GM12878 (cell line): ENCODE measurements around the gene FOXP4. TPM values are rescaled to one million over a fixed set of nuclear protein-coding genes. Genes with fewer than 3 reads are reported as not detected.

Source experiments
- ATAC-seq: fragments of 200-7000 bp; cut with Tn5 transposase; 3 replicates; pipeline ENCODE4 v1.9.1; 2020; ENCODE audit warnings: mild to moderate bottlenecking, moderate library complexity
- BruUV-seq: library from RNA; stranded (reverse); fragments of 400-500 nt; replicated peaks from 2 replicates; lab custom pipeline; 2021; lab: Mats Ljungman, UMichigan
- CTCF ChIA-PET: fragments of 300-600 bp; sonication (Branson Sonifier 250); formaldehyde crosslinking; extraction: SDS; loops from one replicate; lab custom pipeline; 2021; ENCODE audit warnings: inconsistent platforms; lab: Yijun Ruan, JAX
- POLR2A ChIA-PET: fragments of 350-600 bp; formaldehyde crosslinking; extraction: SDS; loops from one replicate; lab custom pipeline; 2021; ENCODE audit warnings: inconsistent platforms; lab: Charles Lee
- RAD21 ChIA-PET: fragments of 300-600 bp; sonication (Branson Sonifier 250); formaldehyde crosslinking; loops from one replicate; lab custom pipeline; 2023; ENCODE audit warnings: antibody characterized with exemption; ENCODE audit not compliant: unreplicated experiment; lab: Charles Lee
- SMC1A ChIA-PET: fragments of 300-600 bp; sonication (Branson Sonifier 250); formaldehyde crosslinking; loops from one replicate; lab custom pipeline; 2023; ENCODE audit not compliant: unreplicated experiment, uncharacterized antibody; lab: Charles Lee
- DNase-seq: peaks from one replicate; pipeline ENCODE4 v3.0.0-alpha.2; 2011; ENCODE audit warnings: low read depth, low spot score
- FAIRE-seq: peaks from 3 replicates; lab custom pipeline; 2011; peaks lifted over from hg19 to GRCh38; lab: Jason Lieb, UNC
- H2AFZ ChIP-seq: 2 replicates; pipeline ENCODE4 v1.6.0; 2011; ENCODE audit warnings: low read depth, low read length, control low read depth; ENCODE audit not compliant: control insufficient read depth
- H3K27ac ChIP-seq: 2 replicates; pipeline ENCODE4 v1.5.1; 2011; ENCODE audit warnings: control low read depth; ENCODE audit not compliant: control insufficient read depth, insufficient read depth
- H3K27me3 ChIP-seq, 2 experiments: replicated peaks in 1 of 2; 2 replicates each; pipeline versions ENCODE4 v1.6.0 to v1.6.1; 2011; ENCODE audit warnings: low read length in 1 of 2; ENCODE audit not compliant: control insufficient read depth in 2 of 2, insufficient read depth in 2 of 2
- H3K36me3 ChIP-seq, 2 experiments: 2 replicates each; pipeline ENCODE4 v1.5.1; 2011; ENCODE audit warnings: low read length in 1 of 2; ENCODE audit not compliant: control insufficient read depth in 2 of 2, insufficient read depth in 2 of 2
- H3K4me1 ChIP-seq: 2 replicates; pipeline ENCODE4 v1.6.1; 2011; ENCODE audit warnings: mild to moderate bottlenecking, low read length, moderate library complexity, mixed read lengths; ENCODE audit not compliant: control insufficient read depth, insufficient read depth
- H3K4me2 ChIP-seq: 2 replicates; pipeline ENCODE4 v1.6.0; 2011; ENCODE audit warnings: control low read depth; ENCODE audit not compliant: control insufficient read depth, insufficient read depth
- H3K4me3 ChIP-seq: fragments of 200-600 bp; sonication (generic); 2 replicates; pipeline ENCODE4 v1.5.1; 2016
- H3K79me2 ChIP-seq: 2 replicates; pipeline ENCODE4 v1.6.0; 2011; ENCODE audit warnings: low read length; ENCODE audit not compliant: control insufficient read depth, insufficient read depth
- H3K9ac ChIP-seq: 2 replicates; pipeline ENCODE4 v1.8.0; 2011; ENCODE audit warnings: low read length, control low read depth, mixed read lengths; ENCODE audit not compliant: control insufficient read depth, insufficient read depth
- H3K9me3 ChIP-seq: replicated peaks from 3 replicates; pipeline ENCODE4 v1.5.1; 2011; ENCODE audit warnings: mild to moderate bottlenecking, low read length; ENCODE audit not compliant: control insufficient read depth, insufficient read depth
- H4K20me1 ChIP-seq: 2 replicates; pipeline ENCODE4 v1.6.0; 2011; ENCODE audit not compliant: control insufficient read depth, insufficient read depth
- CBX5 ChIP-seq: sonication (generic); IDR thresholded peaks from 2 replicates; pipeline ENCODE4 v1.6.1; 2016; ENCODE audit warnings: low read depth, moderate library complexity, mild to moderate bottlenecking, inconsistent platforms
- EED ChIP-seq: sonication (generic); IDR thresholded peaks from 2 replicates; pipeline ENCODE4 v1.6.1; 2016; ENCODE audit warnings: antibody characterized with exemption, low read depth
- NFXL1 ChIP-seq: fragments of 450-650 bp; IDR thresholded peaks from 2 replicates; pipeline ENCODE4 v1.6.1; 2017; ENCODE audit warnings: antibody characterized with exemption, mild to moderate bottlenecking, borderline replicate concordance
- NRF1 ChIP-seq: conservative IDR thresholded peaks from 2 replicates; pipeline ENCODE4 v1.6.1; 2011; ENCODE audit warnings: mild to moderate bottlenecking, low read depth, low read length, improper control_type of control experiment
- SMAD5 ChIP-seq: IDR thresholded peaks from 2 replicates; pipeline ENCODE4 v1.6.1; 2016; ENCODE audit warnings: antibody characterized with exemption, low read depth
- SPI1 ChIP-seq: IDR thresholded peaks from 2 replicates; pipeline ENCODE4 v1.6.1; 2011; ENCODE audit warnings: low read depth, mild to moderate bottlenecking, low read length, moderate library complexity, borderline replicate concordance; ENCODE audit not compliant: insufficient read depth
- WGBS: methylation state at CpG from one replicate; pipeline ENCODE4 v1.1.6; 2016; ENCODE audit warnings: low lambda C conversion rate; ENCODE audit not compliant: insufficient replicate concordance, insufficient coverage; ENCODE audit errors: missing lambda C conversion rate; 5-methylcytosine and 5-hydroxymethylcytosine counted together
- in situ Hi-C: fragments of 300-500 bp; cut with MboI; formaldehyde crosslinking; loops from 9 replicates; pipeline ENCODE4 v1.14.3; 2018; ENCODE audit warnings: mixed read lengths
- intact Hi-C: fragments of 100-400 bp; cut with micrococcal nuclease; formaldehyde crosslinking; loops from one replicate; pipeline ENCODE4 v1.14.2; 2022; ENCODE audit not compliant: unreplicated experiment
- polyA plus RNA-seq, 11 experiments: library from polyadenylated mRNA; depleted of rRNA in 4 of 11; unstranded in 6 of 11; stranded (reverse) in 5 of 11; fragments of >200 nt; fragmentation: Nextera tagmentation in 4 of 11; fragmentation: Illumina TruSeq in 1 of 11; extraction: Ambion mirVana in 4 of 11; extraction: Trizol in 1 of 11; gene quantifications; 1 replicate in 1 of 11; 2 replicates in 10 of 11; pipeline versions ENCODE4 v1.2.1 to v1.2.3, GENCODE V29; 2011 to 2016; ENCODE audit warnings: inconsistent platforms in 2 of 11, missing spikeins in 2 of 11, low read depth in 1 of 11
- total RNA-seq, 4 experiments: library from RNA; depleted of rRNA in 3 of 4; stranded (reverse); fragments of >200 nt in 3 of 4; fragmentation: Illumina TruSeq in 1 of 4; extraction: Trizol in 1 of 4; gene quantifications; 2 replicates each; pipeline versions ENCODE4 v1.2.1 to v1.2.3, GENCODE V29; 2013 to 2021
- TF ChIP-seq, protein P1 (sequence below): fragments of 450-650 bp; IDR thresholded peaks from 2 replicates; pipeline ENCODE4 v1.6.1; 2017; ENCODE audit warnings: mild to moderate bottlenecking, moderate library complexity
- TF ChIP-seq, protein P2 (sequence below): fragments of 450-650 bp; IDR thresholded peaks from 2 replicates; pipeline ENCODE4 v1.6.1; 2017; ENCODE audit warnings: antibody characterized with exemption, mild to moderate bottlenecking, moderate library complexity
- TF ChIP-seq, protein P3 (sequence below): IDR thresholded peaks from 2 replicates; pipeline ENCODE4 v1.6.1; 2011; ENCODE audit warnings: low read depth, mild to moderate bottlenecking, low read length, moderate library complexity, borderline replicate concordance; ENCODE audit errors: extremely low read depth
- TF ChIP-seq, protein P4 (sequence below): fragments of 450-650 bp; formaldehyde crosslinking; IDR thresholded peaks from 2 replicates; pipeline ENCODE4 v1.4.0; 2020; ENCODE audit warnings: mild to moderate bottlenecking, moderate library complexity

FOXP4 gene
- total and polyA plus RNA-seq, 10 of the 15 experiments (the other 5 are each of a cell fraction or from before 2014, with no cell fraction given) = 0.31 to 46.1 (median 2.3) TPM

DNA sequence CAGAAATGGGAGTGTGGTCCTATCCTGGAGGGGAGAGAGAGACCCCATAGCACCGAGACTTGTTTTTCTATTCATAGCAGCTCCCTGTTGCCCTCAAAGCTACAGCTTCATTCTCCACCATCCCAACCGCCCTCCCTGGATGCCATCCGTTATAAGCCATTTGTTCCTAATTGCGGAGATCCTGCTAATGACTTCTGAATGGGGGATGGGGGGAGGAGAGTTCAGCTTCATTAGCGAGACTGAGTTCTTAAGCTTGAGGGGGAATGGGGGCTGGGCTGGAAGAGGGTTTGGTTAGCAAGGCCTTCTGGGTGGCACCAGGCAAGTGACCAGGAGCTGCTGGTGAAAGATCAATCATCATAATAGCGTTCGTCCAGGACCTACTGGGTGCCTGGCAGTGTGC lies 27.1 kb downstream of the FOXP4 start (continued):
- TF ChIP-seq SMAD5 = no peak
- TF ChIP-seq, protein P1, sequence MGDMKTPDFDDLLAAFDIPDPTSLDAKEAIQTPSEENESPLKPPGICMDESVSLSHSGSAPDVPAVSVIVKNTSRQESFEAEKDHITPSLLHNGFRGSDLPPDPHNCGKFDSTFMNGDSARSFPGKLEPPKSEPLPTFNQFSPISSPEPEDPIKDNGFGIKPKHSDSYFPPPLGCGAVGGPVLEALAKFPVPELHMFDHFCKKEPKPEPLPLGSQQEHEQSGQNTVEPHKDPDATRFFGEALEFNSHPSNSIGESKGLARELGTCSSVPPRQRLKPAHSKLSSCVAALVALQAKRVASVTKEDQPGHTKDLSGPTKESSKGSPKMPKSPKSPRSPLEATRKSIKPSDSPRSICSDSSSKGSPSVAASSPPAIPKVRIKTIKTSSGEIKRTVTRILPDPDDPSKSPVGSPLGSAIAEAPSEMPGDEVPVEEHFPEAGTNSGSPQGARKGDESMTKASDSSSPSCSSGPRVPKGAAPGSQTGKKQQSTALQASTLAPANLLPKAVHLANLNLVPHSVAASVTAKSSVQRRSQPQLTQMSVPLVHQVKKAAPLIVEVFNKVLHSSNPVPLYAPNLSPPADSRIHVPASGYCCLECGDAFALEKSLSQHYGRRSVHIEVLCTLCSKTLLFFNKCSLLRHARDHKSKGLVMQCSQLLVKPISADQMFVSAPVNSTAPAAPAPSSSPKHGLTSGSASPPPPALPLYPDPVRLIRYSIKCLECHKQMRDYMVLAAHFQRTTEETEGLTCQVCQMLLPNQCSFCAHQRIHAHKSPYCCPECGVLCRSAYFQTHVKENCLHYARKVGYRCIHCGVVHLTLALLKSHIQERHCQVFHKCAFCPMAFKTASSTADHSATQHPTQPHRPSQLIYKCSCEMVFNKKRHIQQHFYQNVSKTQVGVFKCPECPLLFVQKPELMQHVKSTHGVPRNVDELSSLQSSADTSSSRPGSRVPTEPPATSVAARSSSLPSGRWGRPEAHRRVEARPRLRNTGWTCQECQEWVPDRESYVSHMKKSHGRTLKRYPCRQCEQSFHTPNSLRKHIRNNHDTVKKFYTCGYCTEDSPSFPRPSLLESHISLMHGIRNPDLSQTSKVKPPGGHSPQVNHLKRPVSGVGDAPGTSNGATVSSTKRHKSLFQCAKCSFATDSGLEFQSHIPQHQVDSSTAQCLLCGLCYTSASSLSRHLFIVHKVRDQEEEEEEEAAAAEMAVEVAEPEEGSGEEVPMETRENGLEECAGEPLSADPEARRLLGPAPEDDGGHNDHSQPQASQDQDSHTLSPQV = no peak
- TF ChIP-seq, protein P2, sequence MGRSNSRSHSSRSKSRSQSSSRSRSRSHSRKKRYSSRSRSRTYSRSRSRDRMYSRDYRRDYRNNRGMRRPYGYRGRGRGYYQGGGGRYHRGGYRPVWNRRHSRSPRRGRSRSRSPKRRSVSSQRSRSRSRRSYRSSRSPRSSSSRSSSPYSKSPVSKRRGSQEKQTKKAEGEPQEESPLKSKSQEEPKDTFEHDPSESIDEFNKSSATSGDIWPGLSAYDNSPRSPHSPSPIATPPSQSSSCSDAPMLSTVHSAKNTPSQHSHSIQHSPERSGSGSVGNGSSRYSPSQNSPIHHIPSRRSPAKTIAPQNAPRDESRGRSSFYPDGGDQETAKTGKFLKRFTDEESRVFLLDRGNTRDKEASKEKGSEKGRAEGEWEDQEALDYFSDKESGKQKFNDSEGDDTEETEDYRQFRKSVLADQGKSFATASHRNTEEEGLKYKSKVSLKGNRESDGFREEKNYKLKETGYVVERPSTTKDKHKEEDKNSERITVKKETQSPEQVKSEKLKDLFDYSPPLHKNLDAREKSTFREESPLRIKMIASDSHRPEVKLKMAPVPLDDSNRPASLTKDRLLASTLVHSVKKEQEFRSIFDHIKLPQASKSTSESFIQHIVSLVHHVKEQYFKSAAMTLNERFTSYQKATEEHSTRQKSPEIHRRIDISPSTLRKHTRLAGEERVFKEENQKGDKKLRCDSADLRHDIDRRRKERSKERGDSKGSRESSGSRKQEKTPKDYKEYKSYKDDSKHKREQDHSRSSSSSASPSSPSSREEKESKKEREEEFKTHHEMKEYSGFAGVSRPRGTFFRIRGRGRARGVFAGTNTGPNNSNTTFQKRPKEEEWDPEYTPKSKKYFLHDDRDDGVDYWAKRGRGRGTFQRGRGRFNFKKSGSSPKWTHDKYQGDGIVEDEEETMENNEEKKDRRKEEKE = no peak
- TF ChIP-seq, all 136 proteins: peak for 0

DNA sequence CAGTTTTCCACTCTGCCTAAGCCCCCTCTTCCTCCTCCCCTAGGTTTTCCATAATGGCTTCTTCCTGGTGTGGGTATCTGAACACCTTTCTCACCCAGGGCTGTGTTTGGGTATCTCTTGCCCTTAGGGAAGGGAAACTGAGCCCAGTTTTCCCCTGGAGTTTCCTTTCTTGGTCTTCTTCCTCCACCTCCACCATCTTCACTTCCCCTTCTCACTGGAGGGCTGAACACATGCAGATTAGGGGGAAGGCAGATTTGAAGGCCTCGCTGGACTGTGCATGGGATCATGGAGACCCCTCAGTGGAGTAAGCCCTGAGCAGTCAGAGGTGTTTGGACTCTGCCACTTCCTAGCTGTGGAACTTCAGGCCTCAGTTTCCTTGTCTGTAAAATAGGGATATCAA lies 27.8 kb downstream of the FOXP4 start:
- no peak for FAIRE-seq
- no TSS peak for BruUV-seq
- Histone ChIP-seq H3K4me2 (no peak overlapping the region), H3K9me3 (no peaks in the 10 kb centered on the region), H3K27me3 (no peaks in the 10 kb centered on the region), H3K27ac (no peak overlapping the region; the same call in 1 of the 2 replicates), H3K4me1 (peaks cover 10% of the 10 kb centered on the region), H3K4me3 (no peak overlapping the region), H4K20me1 (0 out of 2 replicates have a peak, but pooled peaks cover 3% of the 10 kb centered on the region), H2AFZ (no peak overlapping the region), H3K36me3 (peaks cover 4 to 7% of the 10 kb centered on the region in 2 experiments; a peak in 3 of 4 replicates), H3K9ac (no peak overlapping the region), H3K79me2 (no peaks in the 10 kb centered on the region)
- intact Hi-C loops = no loop called here
- 6% methylated on average over 1 of the region's 1 CpG for WGBS
- no peak for DNase-seq
- ATAC-seq = no peak
- RAD21 ChIA-PET = no interaction called here
- CTCF ChIA-PET = interaction anchor here (0.8 to 1.3 kb wide), 2 partner anchors 19 to 148 kb away, joined by 3 to 4 read pairs; no protein-coding TSS in a partner anchor
- TF ChIP-seq, protein P3, sequence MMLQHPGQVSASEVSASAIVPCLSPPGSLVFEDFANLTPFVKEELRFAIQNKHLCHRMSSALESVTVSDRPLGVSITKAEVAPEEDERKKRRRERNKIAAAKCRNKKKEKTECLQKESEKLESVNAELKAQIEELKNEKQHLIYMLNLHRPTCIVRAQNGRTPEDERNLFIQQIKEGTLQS = no peak
- TF ChIP-seq EED = peak; percentile 49; the same call in 1 of the 2 replicates
- TF ChIP-seq CBX5 = no peak
- no peak for TF ChIP-seq NFXL1
- TF ChIP-seq, protein P4, sequence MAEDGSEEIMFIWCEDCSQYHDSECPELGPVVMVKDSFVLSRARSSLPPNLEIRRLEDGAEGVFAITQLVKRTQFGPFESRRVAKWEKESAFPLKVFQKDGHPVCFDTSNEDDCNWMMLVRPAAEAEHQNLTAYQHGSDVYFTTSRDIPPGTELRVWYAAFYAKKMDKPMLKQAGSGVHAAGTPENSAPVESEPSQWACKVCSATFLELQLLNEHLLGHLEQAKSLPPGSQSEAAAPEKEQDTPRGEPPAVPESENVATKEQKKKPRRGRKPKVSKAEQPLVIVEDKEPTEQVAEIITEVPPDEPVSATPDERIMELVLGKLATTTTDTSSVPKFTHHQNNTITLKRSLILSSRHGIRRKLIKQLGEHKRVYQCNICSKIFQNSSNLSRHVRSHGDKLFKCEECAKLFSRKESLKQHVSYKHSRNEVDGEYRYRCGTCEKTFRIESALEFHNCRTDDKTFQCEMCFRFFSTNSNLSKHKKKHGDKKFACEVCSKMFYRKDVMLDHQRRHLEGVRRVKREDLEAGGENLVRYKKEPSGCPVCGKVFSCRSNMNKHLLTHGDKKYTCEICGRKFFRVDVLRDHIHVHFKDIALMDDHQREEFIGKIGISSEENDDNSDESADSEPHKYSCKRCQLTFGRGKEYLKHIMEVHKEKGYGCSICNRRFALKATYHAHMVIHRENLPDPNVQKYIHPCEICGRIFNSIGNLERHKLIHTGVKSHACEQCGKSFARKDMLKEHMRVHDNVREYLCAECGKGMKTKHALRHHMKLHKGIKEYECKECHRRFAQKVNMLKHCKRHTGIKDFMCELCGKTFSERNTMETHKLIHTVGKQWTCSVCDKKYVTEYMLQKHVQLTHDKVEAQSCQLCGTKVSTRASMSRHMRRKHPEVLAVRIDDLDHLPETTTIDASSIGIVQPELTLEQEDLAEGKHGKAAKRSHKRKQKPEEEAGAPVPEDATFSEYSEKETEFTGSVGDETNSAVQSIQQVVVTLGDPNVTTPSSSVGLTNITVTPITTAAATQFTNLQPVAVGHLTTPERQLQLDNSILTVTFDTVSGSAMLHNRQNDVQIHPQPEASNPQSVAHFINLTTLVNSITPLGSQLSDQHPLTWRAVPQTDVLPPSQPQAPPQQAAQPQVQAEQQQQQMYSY (CRISPR knock-in tag) = no peak
- TF ChIP-seq NRF1 = no peak
- peak; percentile 66 for TF ChIP-seq SPI1
- POLR2A ChIA-PET = interaction anchor here (1.2 kb wide), 1 partner anchor 17 kb away, joined by 3 read pairs; no protein-coding TSS in a partner anchor
- in situ Hi-C loops = no loop called here
- SMC1A ChIA-PET = interaction anchor here (0.9 to 1.1 kb wide), 2 partner anchors 17 to 149 kb away, joined by 3 to 4 read pairs; no protein-coding TSS in a partner anchor
